Lung (tissue), 12 donors: Measurements from ENCODE around the gene CD34. TPM values are rescaled to one million over a fixed set of nuclear protein-coding genes. Genes with fewer than 3 reads are reported as not detected.

Experiments used
- ATAC-seq: fragments of 200-7000 bp; cut with Tn5 transposase; one replicate; pipeline ENCODE4 v1.9.1; 2020; ENCODE audit warnings: moderate number of reproducible peaks; ENCODE audit not compliant: insufficient read depth, low FRiP score
- DNase-seq, 3 donors: peaks; one replicate each; pipeline ENCODE4 v3.0.0-alpha.2; 2013 to 2017
- H3K27ac ChIP-seq, 2 donors: one replicate each; pipeline ENCODE4 v1.5.1; 2013; ENCODE audit warnings: mild to moderate bottlenecking in 2 of 2, moderate library complexity in 2 of 2, control low read depth in 1 of 2, inconsistent platforms in 1 of 2, low read depth in 1 of 2, low read length in 1 of 2
- H3K27me3 ChIP-seq, 3 donors: one replicate each; pipeline ENCODE4 v1.5.1; 2013; ENCODE audit warnings: low read length in 2 of 3; ENCODE audit not compliant: control insufficient read depth in 3 of 3, insufficient read depth in 3 of 3
- H3K36me3 ChIP-seq, 4 donors: one replicate each; pipeline ENCODE4 v1.5.1; 2013; ENCODE audit warnings: low read length in 4 of 4, mild to moderate bottlenecking in 1 of 4, moderate library complexity in 1 of 4; ENCODE audit not compliant: control insufficient read depth in 4 of 4, insufficient read depth in 4 of 4
- H3K4me1 ChIP-seq, 5 donors: one replicate each; pipeline ENCODE4 v1.5.1; 2013; ENCODE audit warnings: low read length in 5 of 5, mild to moderate bottlenecking in 2 of 5, moderate library complexity in 1 of 5; ENCODE audit not compliant: control insufficient read depth in 5 of 5, insufficient read depth in 5 of 5
- H3K4me3 ChIP-seq: one replicate; pipeline ENCODE4 v1.5.1; 2013; ENCODE audit warnings: mild to moderate bottlenecking, control low read depth, moderate library complexity
- H3K9ac ChIP-seq, 2 donors: one replicate each; pipeline ENCODE4 v1.5.1; 2013; ENCODE audit warnings: low read length in 2 of 2, control low read depth in 1 of 2; ENCODE audit not compliant: insufficient read depth in 1 of 2
- H3K9me3 ChIP-seq, 4 donors: one replicate each; pipeline ENCODE4 v1.5.1; 2013; ENCODE audit warnings: low read length in 3 of 4, mild to moderate bottlenecking in 1 of 4, moderate library complexity in 1 of 4; ENCODE audit not compliant: control insufficient read depth in 4 of 4, insufficient read depth in 3 of 4
- WGBS, 2 donors: extraction: QIAGEN DNeasy Blood & Tissue Kit; methylation state at CpG; one replicate each; pipeline ENCODE4 v1.1.7; 2013; 5-methylcytosine and 5-hydroxymethylcytosine counted together
- polyA plus RNA-seq, 2 donors: library from polyadenylated mRNA; stranded (reverse); fragments of 200-250 nt; gene quantifications; one replicate each; pipeline ENCODE4 v1.2.1, GENCODE V29; 2013
- total RNA-seq, 2 donors: library from RNA; depleted of rRNA in 1 of 2; stranded (reverse); fragments of >200 nt in 1 of 2; gene quantifications; one replicate each; pipeline ENCODE4 v1.2.1, GENCODE V29; 2014 to 2021
- TF ChIP-seq, protein P1 (sequence below): IDR thresholded peaks from 2 replicates; pipeline ENCODE4 v1.5.1; 2012; ENCODE audit warnings: mild to moderate bottlenecking; ENCODE audit errors: control extremely low read depth, extremely low read depth
- donor health status: control.
- donor health status: control.
- donor health status: Bipolar disorder and iron deficiency.
- donor health status: healthy.
- donor health status: DM: yes; HTN: yes; CAD: no.

The CD34 gene
- total and polyA plus RNA-seq, 4 donors: 23.6 to 81.9 (median 37.1) TPM

DNA sequence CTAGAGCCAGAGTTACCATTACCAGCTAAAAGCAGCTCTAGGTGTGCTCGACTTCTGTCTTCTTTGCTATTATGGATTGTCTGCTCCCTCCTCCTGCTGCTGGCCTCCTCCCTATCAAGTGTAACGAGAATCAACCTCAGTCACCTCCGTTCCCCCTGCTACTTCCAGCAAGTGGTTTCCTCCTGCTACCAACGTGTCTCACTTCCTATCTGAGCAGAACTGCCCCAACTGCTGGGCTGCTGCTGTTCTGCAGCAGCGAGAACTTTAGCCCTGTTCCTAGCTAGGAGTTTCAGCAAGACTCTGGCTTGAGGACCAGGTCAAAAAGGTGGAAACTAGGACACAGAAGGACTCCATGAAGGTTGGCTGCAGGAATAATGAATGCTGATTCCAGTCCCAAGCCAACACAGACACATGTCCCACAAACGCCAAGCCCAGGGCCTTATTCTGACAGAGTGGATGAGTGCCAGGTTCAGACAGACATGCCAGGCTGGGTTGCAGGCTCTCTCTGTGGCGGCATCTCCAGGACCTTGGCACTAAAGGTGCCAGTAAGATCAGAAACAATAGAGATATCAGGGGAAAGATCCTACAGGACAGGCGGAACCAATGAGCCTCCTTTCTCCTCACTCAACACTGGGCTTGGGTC, 46.9 kb downstream of the CD34 start:
- Histone ChIP-seq H3K27me3 (no peaks in the 10 kb centered on the region), H3K9me3 (no peaks in the 10 kb centered on the region), H3K4me1 (peaks cover 2 to 25% (median 11%) of the 10 kb centered on the region in 5 donors), H3K9ac (no peak overlapping the region), H3K27ac (peak overlapping the region; percentile 34 to 80), H3K4me3 (no peak overlapping the region), H3K36me3 (peaks cover 0 to 10% (median 0%) of the 10 kb centered on the region in 4 donors)
- ATAC-seq (no peak), DNase-seq (no peak)
- 33 to 47% methylated on average over 8 of the region's 8 CpGs for WGBS, 2 donors
- TF ChIP-seq, protein P1, sequence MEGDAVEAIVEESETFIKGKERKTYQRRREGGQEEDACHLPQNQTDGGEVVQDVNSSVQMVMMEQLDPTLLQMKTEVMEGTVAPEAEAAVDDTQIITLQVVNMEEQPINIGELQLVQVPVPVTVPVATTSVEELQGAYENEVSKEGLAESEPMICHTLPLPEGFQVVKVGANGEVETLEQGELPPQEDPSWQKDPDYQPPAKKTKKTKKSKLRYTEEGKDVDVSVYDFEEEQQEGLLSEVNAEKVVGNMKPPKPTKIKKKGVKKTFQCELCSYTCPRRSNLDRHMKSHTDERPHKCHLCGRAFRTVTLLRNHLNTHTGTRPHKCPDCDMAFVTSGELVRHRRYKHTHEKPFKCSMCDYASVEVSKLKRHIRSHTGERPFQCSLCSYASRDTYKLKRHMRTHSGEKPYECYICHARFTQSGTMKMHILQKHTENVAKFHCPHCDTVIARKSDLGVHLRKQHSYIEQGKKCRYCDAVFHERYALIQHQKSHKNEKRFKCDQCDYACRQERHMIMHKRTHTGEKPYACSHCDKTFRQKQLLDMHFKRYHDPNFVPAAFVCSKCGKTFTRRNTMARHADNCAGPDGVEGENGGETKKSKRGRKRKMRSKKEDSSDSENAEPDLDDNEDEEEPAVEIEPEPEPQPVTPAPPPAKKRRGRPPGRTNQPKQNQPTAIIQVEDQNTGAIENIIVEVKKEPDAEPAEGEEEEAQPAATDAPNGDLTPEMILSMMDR: no peak

DNA sequence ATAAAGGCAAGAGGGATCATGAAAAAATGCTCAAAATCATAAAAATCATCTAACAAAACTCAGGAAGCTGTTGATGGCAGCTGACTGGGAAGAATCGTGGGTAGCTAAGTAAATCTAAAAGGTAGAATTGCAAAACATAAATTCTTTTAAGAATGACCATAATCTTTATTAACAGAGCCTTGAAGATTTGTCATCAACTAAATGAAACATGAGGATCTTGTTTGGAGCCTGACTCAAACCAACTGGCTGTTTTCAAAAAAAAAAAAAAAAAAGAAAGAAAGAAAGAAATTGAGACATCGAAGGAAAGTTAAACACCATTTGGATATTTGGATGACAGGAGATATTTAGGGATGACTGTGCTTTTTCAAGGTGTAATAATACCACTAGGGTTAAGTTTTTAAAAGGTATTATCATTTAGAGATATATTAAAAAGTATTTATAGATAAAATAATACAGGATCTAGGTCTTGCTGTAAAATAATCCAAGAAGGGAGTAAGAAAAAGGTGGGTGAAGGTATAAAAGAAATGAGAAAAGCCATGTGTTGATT, 48.6 kb downstream of the CD34 start:
- H3K36me3 ChIP-seq: peaks cover 0 to 10% (median 0%) of the 10 kb centered on the region in 4 donors
- H3K27ac ChIP-seq: no peak overlapping the region
- TF ChIP-seq, protein P1: no peak
- 50 to 61% methylated on average over 2 of the region's 2 CpGs for WGBS, 2 donors
- peaks cover 0 to 23% (median 0%) of the 10 kb centered on the region in 5 donors for H3K4me1 ChIP-seq
- H3K27me3 ChIP-seq: no peaks in the 10 kb centered on the region
- no peak overlapping the region for H3K9ac ChIP-seq
- H3K4me3 ChIP-seq: no peak overlapping the region
- H3K9me3 ChIP-seq: no peaks in the 10 kb centered on the region
- ATAC-seq (no peak), DNase-seq (no peak)

DNA sequence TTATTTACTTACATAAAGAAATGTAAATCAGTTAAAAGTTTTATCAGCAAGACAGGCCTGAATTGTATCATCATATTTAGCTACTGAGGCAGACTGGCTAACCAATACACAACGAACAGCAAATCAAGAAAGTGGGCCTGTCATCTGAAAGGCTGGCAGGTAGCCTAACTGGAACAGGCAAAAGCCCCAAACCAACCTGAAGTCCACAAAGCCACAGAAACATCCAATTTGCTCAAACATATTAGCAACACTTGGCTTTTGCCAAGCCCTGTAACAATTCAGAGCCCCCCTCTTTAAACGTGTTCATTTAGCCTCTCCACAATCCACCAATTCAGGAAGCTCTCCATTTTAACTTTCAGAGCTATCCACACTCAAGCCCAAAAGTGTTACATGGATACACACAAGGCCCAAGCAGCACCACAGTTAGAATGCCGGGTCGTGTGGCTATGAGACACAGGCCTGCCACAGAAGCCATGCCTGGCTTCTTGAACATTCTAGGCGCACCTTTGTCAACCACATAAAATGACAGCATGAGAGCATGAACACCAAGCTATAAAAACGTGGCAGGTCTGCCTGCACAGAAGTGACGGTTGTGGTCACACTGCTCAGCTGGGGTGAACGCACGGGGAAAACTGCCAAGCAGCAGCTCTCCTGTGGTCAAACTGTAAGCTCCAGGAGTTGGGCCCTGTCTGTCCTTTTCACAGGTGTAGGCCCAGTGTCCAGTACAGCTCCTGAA, 49.3 kb downstream of the CD34 start:
- Histone ChIP-seq H3K36me3 (peaks cover 0 to 10% (median 0%) of the 10 kb centered on the region in 4 donors), H3K9me3 (no peaks in the 10 kb centered on the region), H3K9ac (no peak overlapping the region), H3K27ac (peak overlapping the region in 1 of 2 donors; percentile 64), H3K4me1 (peaks cover 0 to 20% (median 0%) of the 10 kb centered on the region in 5 donors), H3K4me3 (no peak overlapping the region), H3K27me3 (no peaks in the 10 kb centered on the region)
- 38 to 59% methylated on average over 9 of the region's 9 CpGs for WGBS, 2 donors
- ATAC-seq (no peak), DNase-seq (no peak)
- TF ChIP-seq, protein P1: no peak
